RPMI7951 (cell line): ENCODE results near the gene DNTT. TPM values are rescaled to one million over a fixed set of nuclear protein-coding genes. Genes with fewer than 3 reads are reported as not detected.

Experiments used
- DNase-seq: peaks from one replicate; pipeline ENCODE4 v3.0.0-alpha.2; 2012; ENCODE audit warnings: low read depth
- total RNA-seq: library from RNA; depleted of rRNA; stranded (reverse); fragments of >200 nt; shearing (Covaris generic); gene quantifications from 2 replicates; pipeline ENCODE4 v1.2.3, GENCODE V29; 2014

DNTT gene
- total RNA-seq, 1 experiment from 2014 or later: not detected

- no peak for DNase-seq
Measured at GRCh38 chr10:96309628-96310320, 5.5 kb downstream of the DNTT start.

- no peak for DNase-seq
Measured at GRCh38 chr10:96310321-96310669, 6.1 kb downstream of the DNTT start.

GRCh38 chr10:96311180-96311715, 7.0 kb downstream of the DNTT start:
- DNase-seq: no peak

GRCh38 chr10:96313344-96313743, 9.1 kb downstream of the DNTT start:
- DNase-seq: no peak

- no peak for DNase-seq
Measured at GRCh38 chr10:96317067-96317833, 13.0 kb downstream of the DNTT start.

GRCh38 chr10:96319754-96320474, 15.7 kb downstream of the DNTT start:
- peak; percentile 2 for DNase-seq

GRCh38 chr10:96321822-96322221, 17.6 kb downstream of the DNTT start:
- DNase-seq: no peak

- no peak for DNase-seq
Measured at GRCh38 chr10:96322275-96322674, 18.0 kb downstream of the DNTT start.

- DNase-seq: no peak
Measured at GRCh38 chr10:96324447-96324846, 20.2 kb downstream of the DNTT start.

GRCh38 chr10:96325719-96326373, 21.6 kb downstream of the DNTT start:
- DNase-seq: no peak

- DNase-seq: no peak
Measured at GRCh38 chr10:96327462-96327861, 23.2 kb downstream of the DNTT start.

- DNase-seq: no peak
Measured at GRCh38 chr10:96333101-96333500, 28.9 kb downstream of the DNTT start.

- peak; percentile 23 for DNase-seq
Measured at GRCh38 chr10:96334616-96335526, 30.6 kb downstream of the DNTT start.

GRCh38 chr10:96337106-96337505, 32.9 kb downstream of the DNTT start:
- no peak for DNase-seq

GRCh38 chr10:96338279-96338925, 34.2 kb downstream of the DNTT start:
- DNase-seq: no peak

- DNase-seq: no peak
Measured at GRCh38 chr10:96339383-96339782, 35.1 kb downstream of the DNTT start.

- DNase-seq: peak; percentile 51
Measured at GRCh38 chr10:96339956-96340904, 36.0 kb downstream of the DNTT start.

GRCh38 chr10:96341219-96342182, 37.3 kb downstream of the DNTT start:
- no peak for DNase-seq
